Uterus (tissue), 2 donors: ENCODE results near the gene USO1.

Experiments used
- POLR2A ChIP-seq, 2 donors: fragments of 450-650 bp; IDR thresholded peaks; one replicate each; pipeline ENCODE4 v1.6.1; 2016; ENCODE audit warnings: antibody characterized with exemption in 2 of 2, mild to moderate bottlenecking in 1 of 2, moderate library complexity in 1 of 2
- TF ChIP-seq, protein P1 (sequence below), 4 experiments: fragments of 200-600 bp in 2 of 4; fragments of 450-650 bp in 2 of 4; sonication (generic) in 2 of 4; IDR thresholded peaks; one replicate each; pipeline ENCODE4 v1.5.1; 2016 to 2019; ENCODE audit warnings: antibody characterized with exemption in 4 of 4, mild to moderate bottlenecking in 2 of 4, moderate library complexity in 1 of 4

DNA sequence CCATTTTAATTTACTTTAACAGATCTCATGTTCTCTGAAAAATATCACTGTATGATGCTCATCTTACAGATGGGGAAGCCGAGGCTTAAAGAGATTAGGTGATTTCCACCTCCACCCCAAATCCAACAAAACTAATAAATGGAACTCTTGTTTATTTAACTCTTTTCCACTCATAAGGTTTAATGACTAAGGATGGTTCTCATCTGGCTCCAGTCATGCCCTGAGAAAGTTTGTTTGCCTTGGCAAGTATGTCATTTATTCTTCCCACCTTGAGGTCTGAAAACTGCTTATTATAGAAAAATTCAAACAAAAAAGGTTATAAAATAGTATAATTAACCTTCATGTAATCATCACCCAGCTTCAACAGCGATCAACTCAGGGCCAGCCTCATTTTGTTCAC lies 121.6 kb downstream of the USO1 start:
- no peak for TF ChIP-seq POLR2A (IDR thresholded peaks at IDR 0.05)
- TF ChIP-seq, protein P1, sequence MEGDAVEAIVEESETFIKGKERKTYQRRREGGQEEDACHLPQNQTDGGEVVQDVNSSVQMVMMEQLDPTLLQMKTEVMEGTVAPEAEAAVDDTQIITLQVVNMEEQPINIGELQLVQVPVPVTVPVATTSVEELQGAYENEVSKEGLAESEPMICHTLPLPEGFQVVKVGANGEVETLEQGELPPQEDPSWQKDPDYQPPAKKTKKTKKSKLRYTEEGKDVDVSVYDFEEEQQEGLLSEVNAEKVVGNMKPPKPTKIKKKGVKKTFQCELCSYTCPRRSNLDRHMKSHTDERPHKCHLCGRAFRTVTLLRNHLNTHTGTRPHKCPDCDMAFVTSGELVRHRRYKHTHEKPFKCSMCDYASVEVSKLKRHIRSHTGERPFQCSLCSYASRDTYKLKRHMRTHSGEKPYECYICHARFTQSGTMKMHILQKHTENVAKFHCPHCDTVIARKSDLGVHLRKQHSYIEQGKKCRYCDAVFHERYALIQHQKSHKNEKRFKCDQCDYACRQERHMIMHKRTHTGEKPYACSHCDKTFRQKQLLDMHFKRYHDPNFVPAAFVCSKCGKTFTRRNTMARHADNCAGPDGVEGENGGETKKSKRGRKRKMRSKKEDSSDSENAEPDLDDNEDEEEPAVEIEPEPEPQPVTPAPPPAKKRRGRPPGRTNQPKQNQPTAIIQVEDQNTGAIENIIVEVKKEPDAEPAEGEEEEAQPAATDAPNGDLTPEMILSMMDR (IDR thresholded peaks at IDR 0.05), result no peak
